Esophagus squamous epithelium (tissue), 5 donors: ENCODE results near the gene PRKAG1. TPM values are rescaled to one million over a fixed set of nuclear protein-coding genes. Genes with fewer than 3 reads are reported as not detected.

Experiments used
- DNase-seq: peaks from one replicate; lab custom pipeline; 2025; lab: John Stamatoyannopoulos, UW
- H3K27ac ChIP-seq, 4 donors: fragments of 200-600 bp; sonication (generic); one replicate each; pipeline ENCODE4 v1.5.1; 2016 to 2019; ENCODE audit warnings: mild to moderate bottlenecking in 1 of 4
- H3K27me3 ChIP-seq, 4 donors: fragments of 200-600 bp; sonication (generic); 1 replicate in 3 of 4; 2 replicates in 1 of 4; pipeline versions ENCODE4 v1.5.1 to v1.6.0; 2017 to 2021; ENCODE audit warnings: antibody characterized with exemption in 1 of 4
- H3K36me3 ChIP-seq, 3 donors: fragments of 200-600 bp; sonication (generic); one replicate each; pipeline ENCODE4 v1.5.1; 2016 to 2019
- H3K4me1 ChIP-seq, 3 donors: fragments of 200-600 bp; sonication (generic); one replicate each; pipeline ENCODE4 v1.5.1; 2017 to 2019
- H3K4me3 ChIP-seq, 4 donors: fragments of 200-600 bp; sonication (generic); 1 replicate in 3 of 4; 2 replicates in 1 of 4; pipeline ENCODE4 v1.5.1; 2016 to 2019; ENCODE audit warnings: mild to moderate bottlenecking in 2 of 4, moderate library complexity in 1 of 4
- H3K9me3 ChIP-seq, 3 donors: fragments of 200-600 bp; sonication (generic); one replicate each; pipeline ENCODE4 v1.5.1; 2016 to 2019
- POLR2A ChIP-seq, 4 donors: fragments of 450-650 bp; IDR thresholded peaks; one replicate each; pipeline ENCODE4 v1.6.1; 2017; ENCODE audit warnings: antibody characterized with exemption in 4 of 4, mild to moderate bottlenecking in 4 of 4, moderate library complexity in 3 of 4
- WGBS, 2 donors: methylation state at CpG; one replicate each; pipeline ENCODE4 v1.1.5; 2018; 5-methylcytosine and 5-hydroxymethylcytosine counted together
- intact Hi-C: fragments of 100-400 bp; cut with DNase I; formaldehyde crosslinking; loops from one replicate; pipeline ENCODE4 v1.15.0; 2022
- total RNA-seq, 4 donors: library from RNA; depleted of rRNA; stranded (reverse); fragments of >200 nt; gene quantifications; one replicate each; pipeline ENCODE4 v1.1.0, GENCODE V29; 2016
- TF ChIP-seq, protein P1 (sequence below), 6 experiments: fragments of 450-650 bp in 4 of 6; fragments of 200-600 bp in 2 of 6; sonication (generic) in 2 of 6; IDR thresholded peaks; one replicate each; pipeline ENCODE4 v1.5.1; 2016 to 2019; ENCODE audit warnings: antibody characterized with exemption in 6 of 6, mild to moderate bottlenecking in 4 of 6, moderate library complexity in 4 of 6
- donor health status: DM: yes; HTN: yes; CAD: no.

The PRKAG1 gene
- total RNA-seq, 4 donors from 2014 or later: 31.9 to 58.6 (median 47.8) TPM

DNA sequence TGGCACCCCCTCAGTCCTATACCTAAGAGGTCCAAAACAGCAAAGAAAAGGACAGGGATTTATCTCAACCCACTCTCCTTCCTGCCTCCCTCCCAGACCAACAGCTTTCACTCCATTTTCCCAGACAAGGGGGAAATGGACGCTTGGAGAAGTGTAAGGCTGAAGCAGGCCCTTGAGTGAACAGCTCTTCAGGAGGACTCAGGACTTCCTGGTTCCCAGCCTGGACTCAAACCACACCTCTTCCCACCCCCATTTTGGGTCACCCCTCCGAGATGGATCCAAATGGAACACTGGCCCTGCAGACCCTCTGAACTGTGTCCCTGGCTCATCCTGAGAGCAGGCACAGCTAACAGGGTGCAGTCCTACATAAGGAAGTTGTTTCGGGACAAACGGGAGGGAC is 39.3 kb upstream of the PRKAG1 start:
- Histone ChIP-seq H3K36me3 (peaks cover 14 to 25% (median 18%) of the 10 kb centered on the region in 3 donors), H3K4me3 (peak overlapping the region; percentile 85 to 99 (median 98)), H3K9me3 (no peaks in the 10 kb centered on the region), H3K4me1 (peaks cover 38 to 75% (median 38%) of the 10 kb centered on the region in 3 donors), H3K27me3 (no peaks in the 10 kb centered on the region), H3K27ac (peak overlapping the region; percentile 43 to 99 (median 98))
- no peak for TF ChIP-seq POLR2A (IDR thresholded peaks at IDR 0.05)
- no peak for DNase-seq
- intact Hi-C loops: no loop called here
- WGBS, 2 donors: 0 to 4% methylated on average over 4 of the region's 4 CpGs

DNA sequence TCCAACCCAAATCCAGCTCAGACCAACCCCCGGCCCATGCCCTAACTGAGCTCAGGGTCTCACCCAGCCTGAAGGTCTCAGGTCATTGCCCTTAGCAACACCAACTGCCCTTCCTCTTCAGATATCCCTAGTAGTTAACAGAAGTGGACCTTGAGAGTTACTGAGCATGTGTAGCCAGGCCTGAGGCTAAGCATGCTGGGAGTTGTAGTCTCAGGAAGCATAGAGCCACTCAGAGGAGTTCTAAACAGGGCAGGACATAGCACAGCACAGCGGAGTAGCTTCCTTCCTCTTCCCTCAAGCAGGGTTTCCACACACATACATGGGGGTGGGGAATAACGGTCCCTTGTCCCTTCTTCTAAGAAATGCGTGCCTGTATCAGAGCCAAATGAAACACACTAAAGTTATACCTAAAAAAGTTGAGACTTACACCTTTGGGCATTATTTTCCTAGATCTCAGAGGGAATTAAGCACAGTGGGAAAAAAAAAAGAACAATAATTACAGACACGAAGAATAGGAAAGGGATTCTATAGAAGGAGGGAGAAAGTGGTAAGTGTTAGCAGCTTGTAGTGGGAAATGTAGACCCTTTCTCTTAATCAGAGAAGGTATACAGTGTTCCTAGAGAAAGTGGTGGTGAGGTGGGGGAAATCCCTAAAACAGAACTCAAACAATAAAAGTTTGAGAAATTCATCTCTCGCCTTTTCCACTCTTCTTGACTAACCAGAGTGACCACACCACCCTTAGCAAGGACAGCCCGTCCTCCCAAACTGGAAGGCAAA is 37.6 kb upstream of the PRKAG1 start:
- peaks cover 30 to 42% (median 33%) of the 10 kb centered on the region in 3 donors for H3K36me3 ChIP-seq
- H3K27ac ChIP-seq: peak overlapping the region in 3 of 4 donors; percentile 47 to 99 (median 98)
- intact Hi-C loops: no loop called here
- H3K9me3 ChIP-seq: no peaks in the 10 kb centered on the region
- TF ChIP-seq POLR2A (IDR thresholded peaks at IDR 0.05): no peak
- TF ChIP-seq, protein P1, sequence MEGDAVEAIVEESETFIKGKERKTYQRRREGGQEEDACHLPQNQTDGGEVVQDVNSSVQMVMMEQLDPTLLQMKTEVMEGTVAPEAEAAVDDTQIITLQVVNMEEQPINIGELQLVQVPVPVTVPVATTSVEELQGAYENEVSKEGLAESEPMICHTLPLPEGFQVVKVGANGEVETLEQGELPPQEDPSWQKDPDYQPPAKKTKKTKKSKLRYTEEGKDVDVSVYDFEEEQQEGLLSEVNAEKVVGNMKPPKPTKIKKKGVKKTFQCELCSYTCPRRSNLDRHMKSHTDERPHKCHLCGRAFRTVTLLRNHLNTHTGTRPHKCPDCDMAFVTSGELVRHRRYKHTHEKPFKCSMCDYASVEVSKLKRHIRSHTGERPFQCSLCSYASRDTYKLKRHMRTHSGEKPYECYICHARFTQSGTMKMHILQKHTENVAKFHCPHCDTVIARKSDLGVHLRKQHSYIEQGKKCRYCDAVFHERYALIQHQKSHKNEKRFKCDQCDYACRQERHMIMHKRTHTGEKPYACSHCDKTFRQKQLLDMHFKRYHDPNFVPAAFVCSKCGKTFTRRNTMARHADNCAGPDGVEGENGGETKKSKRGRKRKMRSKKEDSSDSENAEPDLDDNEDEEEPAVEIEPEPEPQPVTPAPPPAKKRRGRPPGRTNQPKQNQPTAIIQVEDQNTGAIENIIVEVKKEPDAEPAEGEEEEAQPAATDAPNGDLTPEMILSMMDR (IDR thresholded peaks at IDR 0.05): no peak
- WGBS, 2 donors: 33 to 36% methylated on average over 7 of the region's 7 CpGs
- H3K27me3 ChIP-seq: no peaks in the 10 kb centered on the region
- H3K4me3 ChIP-seq: peak overlapping the region in 2 of 4 donors; percentile 85 to 99
- DNase-seq: peak; percentile 23
- H3K4me1 ChIP-seq: peaks cover 38 to 71% (median 38%) of the 10 kb centered on the region in 3 donors

DNA sequence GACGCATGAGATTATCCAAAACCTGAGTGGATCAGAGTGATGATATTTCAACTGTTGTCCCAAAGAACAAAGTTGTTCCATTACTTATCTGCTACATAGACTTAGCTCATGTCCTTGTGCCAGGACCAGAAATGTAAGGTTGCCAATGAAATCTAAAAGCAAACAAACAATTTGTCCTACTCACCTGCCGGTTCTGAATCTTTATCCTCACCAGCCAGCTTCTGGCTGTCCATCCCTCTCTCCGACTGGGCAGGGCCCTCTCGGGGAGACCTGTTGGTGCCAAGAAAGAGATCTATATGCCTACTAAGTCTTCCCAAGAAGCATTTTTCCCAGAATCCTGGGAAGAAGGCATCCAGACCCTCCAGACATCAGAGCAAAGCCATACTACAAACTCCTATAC is 36.5 kb upstream of the PRKAG1 start:
- no peak for TF ChIP-seq POLR2A (IDR thresholded peaks at IDR 0.05)
- TF ChIP-seq, protein P1 (IDR thresholded peaks at IDR 0.05): no peak
- DNase-seq: no peak
- Histone ChIP-seq H3K4me1 (peaks cover 38 to 68% (median 38%) of the 10 kb centered on the region in 3 donors), H3K4me3 (no peak overlapping the region), H3K9me3 (no peaks in the 10 kb centered on the region), H3K27me3 (no peaks in the 10 kb centered on the region), H3K27ac (no peak overlapping the region), H3K36me3 (peaks cover 41 to 53% (median 44%) of the 10 kb centered on the region in 3 donors)
- intact Hi-C loops: no loop called here
- WGBS, 2 donors: 68 to 70% methylated on average over 4 of the region's 4 CpGs

DNA sequence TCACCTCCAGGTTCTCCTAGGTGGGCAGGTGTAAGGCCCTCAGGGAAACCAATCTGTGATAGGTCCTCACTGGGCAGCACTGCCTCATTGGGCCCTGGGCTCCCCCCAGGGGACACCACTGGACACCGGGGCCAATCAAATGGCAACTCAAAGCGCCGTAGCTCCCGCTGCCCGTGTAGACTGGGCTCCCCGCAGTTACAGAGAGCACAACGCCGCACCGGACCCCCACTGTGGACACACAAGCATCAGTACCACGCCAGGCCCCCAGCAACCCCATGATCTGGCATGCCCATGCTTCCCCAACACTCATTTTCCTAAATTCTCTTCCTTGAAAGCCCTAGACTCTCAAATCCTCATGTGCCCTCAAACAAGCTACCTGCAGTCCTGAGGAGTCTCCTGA is 35.9 kb upstream of the PRKAG1 start:
- Histone ChIP-seq H3K4me1 (peaks cover 38 to 68% (median 38%) of the 10 kb centered on the region in 3 donors), H3K9me3 (no peaks in the 10 kb centered on the region), H3K36me3 (peaks cover 47 to 58% (median 49%) of the 10 kb centered on the region in 3 donors), H3K27me3 (no peaks in the 10 kb centered on the region), H3K27ac (no peak overlapping the region), H3K4me3 (no peak overlapping the region)
- 97 to 100% methylated on average over 1 to 10 of the region's 10 CpGs for WGBS, 2 donors
- DNase-seq: no peak
- TF ChIP-seq, protein P1 (IDR thresholded peaks at IDR 0.05): no peak
- no peak for TF ChIP-seq POLR2A (IDR thresholded peaks at IDR 0.05)
- intact Hi-C loops: no loop called here

DNA sequence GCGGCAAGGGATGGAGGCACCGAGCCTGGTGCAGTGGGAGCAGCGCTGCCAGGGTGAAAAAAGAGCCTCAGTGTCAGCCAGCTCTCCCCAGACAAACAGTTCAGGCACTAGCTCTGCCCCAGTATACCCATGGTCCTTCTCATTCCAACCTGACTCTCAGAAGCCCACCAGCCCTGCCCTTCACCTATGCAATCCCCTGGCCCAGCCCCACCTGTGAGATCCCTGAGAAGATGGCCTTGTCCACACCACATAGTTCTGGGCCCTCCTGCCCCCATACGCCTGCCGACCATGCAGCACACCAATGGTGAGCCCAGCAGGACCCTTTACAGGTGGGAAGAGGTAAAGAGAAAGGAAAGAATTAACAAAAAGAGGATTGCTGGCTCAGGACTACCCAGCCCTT is 35.5 kb upstream of the PRKAG1 start:
- DNase-seq: no peak
- WGBS, 2 donors: 90 to 96% methylated on average over 2 to 5 of the region's 5 CpGs
- Histone ChIP-seq H3K4me3 (no peak overlapping the region), H3K27ac (no peak overlapping the region), H3K36me3 (peaks cover 49 to 63% (median 54%) of the 10 kb centered on the region in 3 donors), H3K4me1 (peaks cover 36 to 65% (median 38%) of the 10 kb centered on the region in 3 donors), H3K27me3 (no peaks in the 10 kb centered on the region), H3K9me3 (no peaks in the 10 kb centered on the region)
- intact Hi-C loops: no loop called here
- TF ChIP-seq, protein P1 (IDR thresholded peaks at IDR 0.05): no peak
- TF ChIP-seq POLR2A (IDR thresholded peaks at IDR 0.05): no peak
